HCT116 (cell line): ENCODE results near the gene SH3PXD2A. TPM values are rescaled to one million over a fixed set of nuclear protein-coding genes. Genes with fewer than 3 reads are reported as not detected.

Experiments used
- ATAC-seq: fragments of 200-7000 bp; cut with Tn5 transposase; 2 replicates; pipeline ENCODE4 v1.9.1; 2020; ENCODE audit warnings: mild to moderate bottlenecking, moderate library complexity
- BruUV-seq: library from RNA; stranded (reverse); fragments of 400-500 nt; replicated peaks from 2 replicates; lab custom pipeline; 2021; lab: Mats Ljungman, UMichigan
- CTCF ChIA-PET: fragments of 300-600 bp; sonication (Branson Sonifier 250); formaldehyde crosslinking; loops from one replicate; lab custom pipeline; 2021; ENCODE audit warnings: antibody characterized with exemption; lab: Charles Lee
- POLR2A ChIA-PET: fragments of 300-600, 350-600 bp; sonication (Branson Sonifier 250); formaldehyde crosslinking; loops from one replicate; lab custom pipeline; 2021; ENCODE audit warnings: antibody characterized with exemption; lab: Charles Lee
- RAD21 ChIA-PET, 2 experiments: fragments of 300-600 bp; sonication (Branson Sonifier 250); formaldehyde crosslinking; loops; one replicate each; lab custom pipeline; 2023; ENCODE audit warnings: low total read pairs in 2 of 2; ENCODE audit not compliant: uncharacterized antibody in 2 of 2, unreplicated experiment in 2 of 2, low non-redundant PET in 1 of 2; lab: Charles Lee
- DNase-seq: peaks from one replicate; pipeline ENCODE4 v3.0.0-alpha.2; 2010; ENCODE audit warnings: low read depth, low spot score
- H2AFZ ChIP-seq: fragments of 200-600 bp; shearing (Covaris generic), sonication (generic); 2 replicates; pipeline ENCODE4 v1.6.1; 2017; ENCODE audit warnings: low read depth, mixed run types, mixed read lengths, antibody characterized with exemption, low read length; ENCODE audit not compliant: poor library complexity, severe bottlenecking
- H3K27ac ChIP-seq: 2 replicates; pipeline ENCODE4 v1.5.1; 2012; ENCODE audit warnings: low read depth, low read length
- H3K27me3 ChIP-seq: fragments of 200-600 bp; sonication (generic); 2 replicates; pipeline ENCODE4 v1.6.1; 2016; ENCODE audit warnings: mixed run types, low read length, mixed read lengths; ENCODE audit not compliant: insufficient read depth
- H3K36me3 ChIP-seq, 2 experiments: fragments of 200-500 bp in 1 of 2; fragments of 200-600 bp in 1 of 2; sonication (Bioruptor generic) in 1 of 2; sonication (generic) in 1 of 2; 2 replicates each; pipeline versions ENCODE4 v1.5.1 to v1.6.1; 2014 to 2016; ENCODE audit warnings: low read length in 2 of 2, inconsistent platforms in 1 of 2, mixed read lengths in 1 of 2, mixed run types in 1 of 2; ENCODE audit not compliant: insufficient read depth in 2 of 2, control insufficient read depth in 1 of 2
- H3K4me1 ChIP-seq, 2 experiments: fragments of 200-600 bp in 1 of 2; sonication (generic) in 1 of 2; 2 replicates each; pipeline versions ENCODE4 v1.5.1 to v1.6.1; 2012 to 2017; ENCODE audit warnings: low read length in 2 of 2, inconsistent platforms in 1 of 2, mild to moderate bottlenecking in 1 of 2, mixed read lengths in 1 of 2, mixed run types in 1 of 2, moderate library complexity in 1 of 2; ENCODE audit not compliant: insufficient read depth in 2 of 2, control insufficient read depth in 1 of 2
- H3K4me2 ChIP-seq: fragments of 200-600 bp; sonication (generic); 2 replicates; pipeline ENCODE4 v1.6.1; 2017; ENCODE audit warnings: mixed run types, low read length, mixed read lengths
- H3K4me3 ChIP-seq, 2 experiments: fragments of 200-600 bp in 1 of 2; sonication (generic) in 1 of 2; replicated peaks in 1 of 2; 2 replicates each; pipeline ENCODE4 v1.5.1; 2011 to 2016; ENCODE audit warnings: low read length in 2 of 2, control low read depth in 1 of 2, low read depth in 1 of 2, mild to moderate bottlenecking in 1 of 2, mixed read lengths in 1 of 2, mixed run types in 1 of 2
- H3K79me2 ChIP-seq: fragments of 200-600 bp; sonication (generic); 2 replicates; pipeline ENCODE4 v1.6.1; 2017; ENCODE audit warnings: mild to moderate bottlenecking, mixed run types, low read length, moderate library complexity, mixed read lengths; ENCODE audit not compliant: insufficient read depth
- H3K9ac ChIP-seq: fragments of 200-600 bp; sonication (generic); 2 replicates; pipeline ENCODE4 v1.6.1; 2016; ENCODE audit warnings: low read length, mixed read lengths
- H3K9me2 ChIP-seq: fragments of 200-600 bp; sonication (generic), shearing (Covaris generic); 2 replicates; pipeline ENCODE4 v1.6.1; 2017; ENCODE audit warnings: mixed run types, mild to moderate bottlenecking, moderate library complexity; ENCODE audit not compliant: insufficient read depth
- H3K9me3 ChIP-seq, 2 experiments: fragments of 200-500 bp in 1 of 2; fragments of 200-600 bp in 1 of 2; sonication (Bioruptor generic) in 1 of 2; sonication (generic) in 1 of 2; 2 replicates each; pipeline ENCODE4 v1.6.1; 2014 to 2017; ENCODE audit warnings: low read length in 2 of 2, mixed read lengths in 2 of 2, inconsistent platforms in 1 of 2, low read depth in 1 of 2, mild to moderate bottlenecking in 1 of 2, mixed run types in 1 of 2, moderate library complexity in 1 of 2; ENCODE audit not compliant: control insufficient read depth in 1 of 2, insufficient read depth in 1 of 2
- H4K20me1 ChIP-seq: fragments of 200-600 bp; sonication (generic), shearing (Covaris generic); 2 replicates; pipeline ENCODE4 v1.6.1; 2017; ENCODE audit warnings: mixed run types, mild to moderate bottlenecking, moderate library complexity; ENCODE audit not compliant: insufficient read depth
- ATF3 ChIP-seq: IDR thresholded peaks from 2 replicates; pipeline ENCODE4 v1.6.1; 2012
- CBX3 ChIP-seq: IDR thresholded peaks from 2 replicates; pipeline ENCODE4 v1.6.1; 2012; ENCODE audit warnings: low read depth
- CTCF ChIP-seq, 3 experiments: fragments of 200-600 bp in 1 of 3; sonication (generic) in 1 of 3; IDR thresholded peaks in 2 of 3; conservative IDR thresholded peaks in 1 of 3; 2 replicates each; pipeline ENCODE4 v1.5.1; 2012 to 2017; ENCODE audit warnings: low read depth in 2 of 3, low read length in 2 of 3, antibody characterized with exemption in 1 of 3, borderline replicate concordance in 1 of 3, control low read depth in 1 of 3, mild to moderate bottlenecking in 1 of 3, mixed read lengths in 1 of 3, mixed run types in 1 of 3, moderate library complexity in 1 of 3; ENCODE audit not compliant: insufficient read depth in 1 of 3
- ELF1 ChIP-seq: IDR thresholded peaks from 2 replicates; pipeline ENCODE4 v1.6.1; 2012; ENCODE audit warnings: low read depth, borderline replicate concordance
- EZH2 ChIP-seq: fragments of 200-600 bp; sonication (generic); IDR thresholded peaks from 2 replicates; pipeline ENCODE4 v1.6.1; 2017; ENCODE audit warnings: antibody characterized with exemption, mixed run types
- EZH2phosphoT487 ChIP-seq: fragments of 200-600 bp; IDR thresholded peaks from 2 replicates; pipeline ENCODE4 v1.6.1; 2018; ENCODE audit warnings: antibody characterized with exemption, borderline replicate concordance
- JUND ChIP-seq: IDR thresholded peaks from 2 replicates; pipeline ENCODE4 v1.6.1; 2012
- MAX ChIP-seq: IDR thresholded peaks from 2 replicates; pipeline ENCODE4 v1.6.1; 2012
- POLR2A ChIP-seq: IDR thresholded peaks from 2 replicates; pipeline ENCODE4 v1.7.0; 2011; ENCODE audit warnings: borderline replicate concordance; ENCODE audit not compliant: insufficient read depth, insufficient read length; ENCODE audit errors: extremely low read depth
- POLR2AphosphoS5 ChIP-seq: IDR thresholded peaks from 2 replicates; pipeline ENCODE4 v1.6.1; 2011; ENCODE audit warnings: mild to moderate bottlenecking, low read depth, low read length, moderate library complexity
- RAD21 ChIP-seq: IDR thresholded peaks from 2 replicates; pipeline ENCODE4 v1.6.1; 2012; ENCODE audit warnings: low read depth, mild to moderate bottlenecking
- SIN3A ChIP-seq: IDR thresholded peaks from 2 replicates; pipeline ENCODE4 v1.6.1; 2012; ENCODE audit warnings: low read depth
- SP1 ChIP-seq: IDR thresholded peaks from 2 replicates; pipeline ENCODE4 v1.6.1; 2012; ENCODE audit warnings: low read depth
- TCF7L2 ChIP-seq: IDR thresholded peaks from 2 replicates; pipeline ENCODE4 v1.7.0; 2011; ENCODE audit warnings: borderline replicate concordance, inconsistent platforms; ENCODE audit not compliant: insufficient read depth, insufficient read length; ENCODE audit errors: extremely low read depth
- ZBTB33 ChIP-seq: IDR thresholded peaks from 2 replicates; pipeline ENCODE4 v1.6.1; 2011; ENCODE audit warnings: mild to moderate bottlenecking, low read length, moderate library complexity; ENCODE audit not compliant: insufficient replicate concordance; ENCODE audit errors: extremely low read depth
- ZFX ChIP-seq: fragments of 450-650 bp; IDR thresholded peaks from 2 replicates; pipeline ENCODE4 v1.6.1; 2017
- ZNF274 ChIP-seq: fragments of 200-500 bp; sonication (Bioruptor generic); IDR thresholded peaks from 2 replicates; pipeline ENCODE4 v1.6.1; 2014; ENCODE audit warnings: mild to moderate bottlenecking, low read depth, low read length, inconsistent platforms
- intact Hi-C: fragments of 100-400 bp; cut with micrococcal nuclease; formaldehyde crosslinking; loops from 2 replicates; pipeline ENCODE4 v1.10.0; 2022
- total RNA-seq: library from RNA; stranded (reverse); gene quantifications from one replicate; pipeline ENCODE4 v1.2.1, GENCODE V29; 2021; ENCODE audit not compliant: unreplicated experiment
- TF ChIP-seq, protein P1 (sequence below): IDR thresholded peaks from 2 replicates; pipeline ENCODE4 v1.6.1; 2012; ENCODE audit warnings: low read depth

The SH3PXD2A gene
- total RNA-seq, 1 experiment from 2014 or later, result 8.7 TPM

GRCh38 chr10:103859161-103860086 is 4.0 kb upstream of the SH3PXD2A start:
- Histone ChIP-seq H3K9ac (no peak overlapping the region), H4K20me1 (no peaks in the 10 kb centered on the region), H3K36me3 (no peaks in the 10 kb centered on the region), H3K27ac (no peak overlapping the region), H3K4me3 (no peak overlapping the region), H3K27me3 (no peaks in the 10 kb centered on the region), H3K9me2 (no peaks in the 10 kb centered on the region), H3K4me2 (no peak overlapping the region), H3K79me2 (no peaks in the 10 kb centered on the region), H3K9me3 (peaks cover 0 to 3% of the 10 kb centered on the region in 2 experiments; a peak in 2 of 4 replicates), H2AFZ (no peak overlapping the region), H3K4me1 (peaks cover 0 to 5% of the 10 kb centered on the region in 2 experiments; a peak in 1 of 4 replicates)
- no TSS peak for BruUV-seq
- intact Hi-C loops, result loop anchor here (1.0 to 2.0 kb wide), 2 partner anchors 146 to 261 kb away; no protein-coding TSS in a partner anchor
- POLR2A ChIA-PET, result no interaction called here
- ATAC-seq (peak; percentile 96), DNase-seq (peak; percentile 50)
- RAD21 ChIA-PET, result no interaction called here
- CTCF ChIA-PET, result no interaction called here
- TF ChIP-seq SIN3A, result no peak
- no peak for TF ChIP-seq MAX
- TF ChIP-seq RAD21, result peak; percentile 96
- no peak for TF ChIP-seq ZBTB33
- no peak for TF ChIP-seq EZH2
- TF ChIP-seq POLR2A, result no peak
- TF ChIP-seq ZFX, result no peak
- TF ChIP-seq JUND, result no peak
- no peak for TF ChIP-seq ELF1
- no peak for TF ChIP-seq ATF3
- peak; percentile 67 to 93 (median 92) for TF ChIP-seq CTCF (IDR thresholded peaks at IDR 0.05 in 2 of 3, conservative IDR thresholded peaks at IDR 0.05 in 1 of 3; ENCODE audit: borderline replicate concordance in 1 of 3, insufficient read depth in 1 of 3, low read depth in 2 of 3, low read length in 2 of 3)
- TF ChIP-seq, protein P1, sequence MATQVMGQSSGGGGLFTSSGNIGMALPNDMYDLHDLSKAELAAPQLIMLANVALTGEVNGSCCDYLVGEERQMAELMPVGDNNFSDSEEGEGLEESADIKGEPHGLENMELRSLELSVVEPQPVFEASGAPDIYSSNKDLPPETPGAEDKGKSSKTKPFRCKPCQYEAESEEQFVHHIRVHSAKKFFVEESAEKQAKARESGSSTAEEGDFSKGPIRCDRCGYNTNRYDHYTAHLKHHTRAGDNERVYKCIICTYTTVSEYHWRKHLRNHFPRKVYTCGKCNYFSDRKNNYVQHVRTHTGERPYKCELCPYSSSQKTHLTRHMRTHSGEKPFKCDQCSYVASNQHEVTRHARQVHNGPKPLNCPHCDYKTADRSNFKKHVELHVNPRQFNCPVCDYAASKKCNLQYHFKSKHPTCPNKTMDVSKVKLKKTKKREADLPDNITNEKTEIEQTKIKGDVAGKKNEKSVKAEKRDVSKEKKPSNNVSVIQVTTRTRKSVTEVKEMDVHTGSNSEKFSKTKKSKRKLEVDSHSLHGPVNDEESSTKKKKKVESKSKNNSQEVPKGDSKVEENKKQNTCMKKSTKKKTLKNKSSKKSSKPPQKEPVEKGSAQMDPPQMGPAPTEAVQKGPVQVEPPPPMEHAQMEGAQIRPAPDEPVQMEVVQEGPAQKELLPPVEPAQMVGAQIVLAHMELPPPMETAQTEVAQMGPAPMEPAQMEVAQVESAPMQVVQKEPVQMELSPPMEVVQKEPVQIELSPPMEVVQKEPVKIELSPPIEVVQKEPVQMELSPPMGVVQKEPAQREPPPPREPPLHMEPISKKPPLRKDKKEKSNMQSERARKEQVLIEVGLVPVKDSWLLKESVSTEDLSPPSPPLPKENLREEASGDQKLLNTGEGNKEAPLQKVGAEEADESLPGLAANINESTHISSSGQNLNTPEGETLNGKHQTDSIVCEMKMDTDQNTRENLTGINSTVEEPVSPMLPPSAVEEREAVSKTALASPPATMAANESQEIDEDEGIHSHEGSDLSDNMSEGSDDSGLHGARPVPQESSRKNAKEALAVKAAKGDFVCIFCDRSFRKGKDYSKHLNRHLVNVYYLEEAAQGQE, result no peak
- no peak for TF ChIP-seq CBX3
- TF ChIP-seq TCF7L2, result no peak
- TF ChIP-seq EZH2phosphoT487, result no peak
- TF ChIP-seq POLR2AphosphoS5, result 0 out of 2 replicates have a peak, but pooled peaks have one; percentile 15
- no peak for TF ChIP-seq SP1
- no peak for TF ChIP-seq ZNF274
